GM21526 (cell line): ENCODE results near the gene LRRC63.
"Not testable (repeated sequence)": the region's sequence is repeated elsewhere in the genome, so short reads cannot be mapped to it uniquely, and the experiment has no call there.

ENCODE experiments used
- ATAC-seq: cut with Tn5 transposase; IDR thresholded peaks from one replicate; pipeline ENCODE4 v1.9.1; 2021; ENCODE audit warnings: moderate library complexity; ENCODE audit not compliant: unreplicated experiment, low FRiP score

LRRC63 gene

GRCh38 chr13:46211483-46212351 lies at the start of gene LRRC63:
Gene LRRC63, plus strand, starts transcription at chr13:46211928. Its CDS starts 1,107 bp downstream, at chr13:46213035.
- ATAC-seq = peak; percentile 91

- not testable (repeated sequence) for ATAC-seq
These were observed 49.0 kb upstream of the LRRC63 start for GRCh38 chr13:46162741-46163140.

- no peak for ATAC-seq
These were observed 47.1 kb upstream of the LRRC63 start for GRCh38 chr13:46164661-46165060.

- ATAC-seq = no peak
These were observed 46.1 kb upstream of the LRRC63 start for GRCh38 chr13:46165485-46166223.

GRCh38 chr13:46166224-46166584 lies 45.5 kb upstream of the LRRC63 start:
- no peak for ATAC-seq

- ATAC-seq = no peak
These were observed 44.6 kb upstream of the LRRC63 start for GRCh38 chr13:46166947-46167610.

GRCh38 chr13:46168341-46168740 lies 43.4 kb upstream of the LRRC63 start:
- ATAC-seq = no peak

GRCh38 chr13:46168783-46169182 lies 42.9 kb upstream of the LRRC63 start:
- no peak for ATAC-seq

- ATAC-seq = no peak
These were observed 42.0 kb upstream of the LRRC63 start for GRCh38 chr13:46169758-46170157.

- ATAC-seq = no peak
These were observed 41.5 kb upstream of the LRRC63 start for GRCh38 chr13:46170268-46170667.

GRCh38 chr13:46170687-46171086 lies 41.0 kb upstream of the LRRC63 start:
- no peak for ATAC-seq

- ATAC-seq = no peak
These were observed 40.5 kb upstream of the LRRC63 start for GRCh38 chr13:46171217-46171616.

GRCh38 chr13:46171739-46172138 lies 40.0 kb upstream of the LRRC63 start:
- no peak for ATAC-seq

- no peak for ATAC-seq
These were observed 39.2 kb upstream of the LRRC63 start for GRCh38 chr13:46172531-46172991.

- ATAC-seq = no peak
These were observed 38.1 kb upstream of the LRRC63 start for GRCh38 chr13:46173656-46174055.

GRCh38 chr13:46176756-46177155 lies 35.0 kb upstream of the LRRC63 start:
- peak; percentile 39 for ATAC-seq

GRCh38 chr13:46178143-46178542 lies 33.6 kb upstream of the LRRC63 start:
- no peak for ATAC-seq

- ATAC-seq = no peak
These were observed 32.9 kb upstream of the LRRC63 start for GRCh38 chr13:46178821-46179220.

GRCh38 chr13:46179491-46179908 lies 32.2 kb upstream of the LRRC63 start:
- ATAC-seq = no peak

- no peak for ATAC-seq
These were observed 31.6 kb upstream of the LRRC63 start for GRCh38 chr13:46179969-46180763.
